HG02885 (cell line): Measurements from ENCODE around the gene NPR3.

ENCODE experiments used
- ATAC-seq: cut with Tn5 transposase; IDR thresholded peaks from one replicate; pipeline ENCODE4 v1.9.1; 2021; ENCODE audit warnings: mild to moderate bottlenecking; ENCODE audit not compliant: unreplicated experiment, poor library complexity

The NPR3 gene

DNA sequence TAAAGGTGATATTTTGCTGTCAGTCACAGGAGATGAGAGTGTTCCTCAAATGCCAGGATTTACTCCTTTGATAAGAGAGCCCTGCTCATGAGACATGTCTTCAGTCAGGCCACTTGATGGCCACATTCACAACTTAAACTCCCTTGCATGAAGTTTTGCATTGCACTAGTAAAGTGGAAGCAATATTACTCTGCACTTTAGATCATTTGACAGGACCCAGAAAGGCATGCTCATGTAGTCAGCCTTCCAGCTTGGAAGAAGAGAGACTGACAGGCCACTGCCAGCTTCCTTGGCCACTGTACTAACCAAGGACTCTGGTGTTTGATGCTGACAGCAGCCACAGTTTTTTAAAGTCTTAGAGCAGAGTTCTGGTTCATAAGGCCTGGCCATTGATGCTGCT lies 42.6 kb downstream of the NPR3 start:
- ATAC-seq: no peak

DNA sequence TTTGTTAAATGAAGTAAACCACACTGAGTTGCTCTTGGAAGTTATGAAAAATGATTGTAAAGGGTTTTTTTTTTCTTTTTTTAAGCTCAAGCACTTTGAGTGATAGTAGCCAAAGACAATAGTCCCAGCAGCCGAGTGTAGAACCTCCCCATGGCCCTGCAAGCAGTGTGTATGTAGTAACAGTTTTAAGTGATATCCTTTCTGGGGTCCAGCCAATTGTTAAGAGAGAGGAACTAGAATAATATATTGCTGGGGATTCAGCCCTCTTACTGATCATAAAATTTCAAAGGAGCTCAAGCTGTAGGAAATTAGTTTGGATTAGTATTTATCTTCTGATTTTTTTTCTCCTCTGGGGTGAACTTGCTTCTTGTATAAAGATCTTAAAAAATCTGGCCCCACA lies 43.2 kb downstream of the NPR3 start:
- ATAC-seq: no peak

DNA sequence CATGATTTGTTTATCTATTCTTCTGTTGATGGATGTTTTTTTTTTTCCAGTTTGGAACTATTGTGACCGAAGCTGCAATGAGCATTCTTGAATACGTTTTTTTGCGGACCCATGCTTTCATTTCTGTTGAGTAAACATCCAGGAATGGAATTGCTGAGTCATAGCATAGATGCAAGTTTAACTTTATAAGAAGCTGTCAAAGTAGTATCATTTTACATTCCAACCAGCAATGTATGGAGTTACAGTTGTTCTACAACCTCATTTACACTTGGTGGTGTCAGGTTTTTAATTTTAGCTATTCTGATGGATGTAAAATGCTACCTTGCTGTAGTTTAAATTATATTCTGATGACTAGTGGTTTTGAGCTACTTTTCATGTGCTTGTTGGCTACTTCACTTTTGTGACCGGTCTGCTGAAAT lies 49.0 kb downstream of the NPR3 start:
- ATAC-seq: no peak

DNA sequence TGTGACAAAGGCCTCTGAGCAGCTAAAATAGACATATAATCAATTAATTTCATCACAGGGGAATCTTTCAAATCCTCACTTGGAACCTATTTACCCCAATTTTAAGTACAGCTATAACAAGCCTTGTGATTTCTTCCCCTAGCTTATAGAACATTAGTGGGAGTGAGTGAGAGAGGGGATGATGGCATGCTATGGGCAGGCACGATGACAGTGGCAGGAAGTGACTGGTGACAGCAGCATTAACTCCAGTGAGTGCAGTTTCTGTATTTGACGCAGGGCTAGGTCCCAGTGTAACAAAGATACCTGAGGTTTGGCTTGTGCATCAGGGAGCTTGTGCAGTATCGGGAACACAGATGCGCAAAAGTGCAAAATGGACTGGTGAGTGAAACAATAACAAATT lies 54.1 kb downstream of the NPR3 start:
- ATAC-seq: no peak

DNA sequence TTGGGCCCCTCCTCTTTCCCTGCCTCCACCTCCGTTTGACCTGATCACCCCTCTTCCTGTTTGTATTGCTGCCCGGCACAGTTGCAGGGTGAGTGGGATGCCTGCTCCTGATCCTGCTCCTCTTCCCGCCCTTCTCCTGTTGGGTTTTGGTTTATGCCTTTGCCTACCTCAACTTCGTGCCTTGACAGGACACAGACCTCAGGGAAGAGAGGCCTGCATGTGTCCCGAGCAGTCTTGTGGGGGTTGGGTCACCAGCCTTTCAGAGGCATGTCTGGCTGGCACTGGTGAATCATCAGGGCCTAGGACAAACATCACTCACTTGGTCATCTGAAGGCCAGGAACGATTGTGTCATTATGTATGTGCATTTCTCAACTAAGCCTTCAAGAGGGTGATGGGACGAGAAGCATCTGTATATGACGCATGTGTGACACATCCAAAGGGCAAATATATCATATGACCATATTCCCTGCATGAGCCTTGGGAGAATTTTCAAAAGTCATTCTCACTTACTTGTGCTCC lies 56.9 kb downstream of the NPR3 start:
- no peak for ATAC-seq

DNA sequence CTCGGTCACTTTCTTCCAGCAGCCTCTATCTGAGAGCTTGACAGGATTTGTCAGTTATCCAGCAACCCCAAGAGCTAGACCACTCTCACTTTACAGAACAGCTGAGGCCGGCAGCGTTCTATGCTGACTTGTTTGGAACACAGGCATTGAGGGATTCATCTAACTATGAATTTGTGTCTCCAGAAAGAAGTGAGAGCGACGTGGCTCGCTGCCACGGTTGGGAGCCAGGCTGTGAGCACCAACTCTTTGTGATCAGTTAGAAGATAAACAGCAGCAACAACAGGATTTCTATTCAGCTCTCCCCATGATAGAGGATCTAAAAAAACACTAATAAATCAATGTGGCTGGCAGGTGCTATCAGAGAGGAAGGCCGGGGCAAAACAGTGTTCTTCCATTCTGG lies 58.6 kb downstream of the NPR3 start:
- ATAC-seq: no peak

DNA sequence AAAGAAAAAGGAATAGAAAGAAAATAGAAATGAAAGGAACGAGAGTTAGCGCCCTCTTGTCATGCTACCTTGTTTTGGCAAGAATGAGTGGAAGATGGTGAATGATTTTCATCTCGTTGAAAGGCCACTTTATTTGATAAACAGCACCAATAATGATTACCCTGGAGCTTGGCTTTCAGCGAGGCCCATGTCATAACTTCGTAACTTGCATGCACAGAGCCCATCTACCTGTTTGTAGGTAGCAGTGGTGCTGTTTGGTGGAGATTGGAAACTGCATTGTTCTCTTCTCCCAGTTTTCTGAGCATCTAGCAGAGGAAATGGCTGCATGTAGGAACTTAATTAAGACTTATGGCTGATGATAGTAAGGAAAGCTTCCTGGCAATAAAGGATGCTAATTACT lies 59.3 kb downstream of the NPR3 start:
- no peak for ATAC-seq

DNA sequence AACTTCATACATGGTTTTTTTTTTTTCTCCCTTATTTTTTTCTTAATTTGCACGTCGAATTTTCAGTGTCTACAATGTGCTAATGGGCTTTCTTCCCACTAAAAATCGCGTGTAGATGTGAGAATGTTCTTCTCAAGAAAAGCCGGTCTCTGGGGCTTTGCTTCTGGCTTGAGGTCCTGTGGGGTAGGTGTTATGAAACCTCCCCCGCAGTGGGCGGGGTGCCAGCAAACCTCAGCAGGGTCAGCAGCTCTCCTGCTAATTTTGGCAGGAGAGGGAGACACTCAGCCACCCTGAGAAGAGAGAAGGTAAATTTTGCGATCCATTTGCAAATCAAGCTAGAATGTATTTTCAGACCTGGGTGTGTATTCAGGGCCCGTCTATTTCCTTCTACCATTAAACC lies 59.9 kb downstream of the NPR3 start:
- no peak for ATAC-seq

DNA sequence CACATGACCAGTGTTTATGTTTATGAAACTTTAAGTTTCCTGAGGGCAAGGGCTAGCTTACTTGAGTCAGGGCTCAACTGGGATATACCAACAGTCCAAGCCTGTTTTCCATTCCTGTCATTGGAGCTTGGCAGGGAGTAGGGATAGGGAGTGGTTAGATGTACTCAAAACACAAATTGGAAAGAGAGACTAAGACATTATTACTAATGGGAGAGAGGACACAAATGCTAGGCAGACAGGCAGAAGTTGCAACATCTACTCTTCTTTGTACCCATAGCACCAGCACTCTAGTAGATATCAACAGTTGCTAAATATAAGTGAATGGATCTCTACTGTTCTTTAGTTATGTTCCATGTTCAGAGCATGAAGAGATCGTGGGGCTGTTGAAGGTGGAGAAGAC lies 62.8 kb downstream of the NPR3 start:
- ATAC-seq: no peak

DNA sequence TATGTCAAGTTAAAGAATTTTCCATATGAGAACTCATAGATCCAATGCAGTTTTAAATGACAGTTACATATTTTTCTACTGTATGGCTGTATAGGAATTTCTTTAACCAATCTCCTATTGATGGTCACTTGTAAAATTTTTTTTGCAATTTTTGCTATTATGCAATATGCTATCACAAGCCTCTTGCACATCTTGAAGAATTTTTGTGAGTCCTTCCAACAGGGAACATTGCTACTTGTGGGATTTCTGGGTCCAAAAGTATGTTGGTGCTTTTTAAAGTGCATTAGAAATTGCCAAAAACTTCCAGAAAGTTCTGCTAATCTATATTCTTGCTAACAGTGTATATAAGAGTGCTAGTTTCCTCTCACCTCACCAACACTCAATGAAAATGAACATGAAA lies 65.1 kb downstream of the NPR3 start:
- no peak for ATAC-seq

DNA sequence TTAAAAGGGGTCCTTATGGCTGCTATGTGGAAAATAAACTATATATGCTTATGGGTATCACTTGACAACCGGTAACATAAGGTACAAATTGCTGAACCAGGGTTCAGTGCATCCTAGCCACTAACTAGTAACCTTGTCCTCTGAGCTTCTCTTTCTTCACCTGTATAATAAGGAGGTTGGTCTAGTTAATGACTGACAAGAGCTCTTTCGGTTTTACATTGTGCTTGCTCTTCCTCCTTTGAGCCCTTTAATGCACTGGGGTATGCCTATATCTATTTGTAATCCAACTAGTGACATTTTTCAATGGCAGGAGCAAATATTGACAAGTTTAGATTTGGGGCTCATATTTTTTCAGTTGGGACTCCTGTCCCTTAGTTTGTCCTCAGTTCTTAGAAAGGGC lies 66.1 kb downstream of the NPR3 start:
- no peak for ATAC-seq

DNA sequence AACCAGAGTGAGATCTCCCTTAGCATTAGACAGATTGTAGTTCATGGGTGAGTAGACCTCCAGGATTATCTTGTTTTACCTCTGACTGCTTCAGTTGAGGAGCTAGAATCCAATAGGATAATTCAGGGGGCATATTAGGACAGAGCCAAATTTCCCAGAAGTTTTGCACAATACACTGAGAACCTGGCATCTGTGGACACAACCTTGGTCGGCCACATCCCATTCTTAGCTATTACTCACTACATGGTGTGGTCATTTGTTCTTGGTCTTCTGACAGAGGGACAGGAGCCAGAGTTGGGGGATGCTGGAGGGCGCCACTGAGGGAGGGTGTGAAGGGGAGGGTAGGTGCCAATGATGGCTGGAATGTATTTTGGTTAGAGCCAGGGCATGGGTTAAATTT lies 66.6 kb downstream of the NPR3 start:
- no peak for ATAC-seq

DNA sequence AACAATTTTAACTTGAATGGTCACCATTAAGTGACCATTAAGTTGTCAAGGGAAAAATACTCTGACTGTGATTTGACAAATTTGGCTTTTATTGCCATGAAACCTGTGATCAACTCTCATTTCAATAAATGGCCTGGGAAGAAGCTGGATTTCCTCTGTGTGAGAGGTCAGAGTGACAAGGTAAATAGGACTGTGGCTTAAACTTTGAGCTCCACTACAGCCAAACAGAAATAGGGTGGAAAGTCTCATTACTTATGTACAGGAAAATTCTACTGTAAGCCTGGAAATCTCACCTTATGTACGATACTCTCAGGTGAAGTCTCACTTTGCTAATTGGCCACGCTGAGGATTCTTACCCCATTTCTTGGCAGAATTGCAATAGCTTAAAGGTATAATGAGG lies 67.3 kb downstream of the NPR3 start:
- no peak for ATAC-seq

DNA sequence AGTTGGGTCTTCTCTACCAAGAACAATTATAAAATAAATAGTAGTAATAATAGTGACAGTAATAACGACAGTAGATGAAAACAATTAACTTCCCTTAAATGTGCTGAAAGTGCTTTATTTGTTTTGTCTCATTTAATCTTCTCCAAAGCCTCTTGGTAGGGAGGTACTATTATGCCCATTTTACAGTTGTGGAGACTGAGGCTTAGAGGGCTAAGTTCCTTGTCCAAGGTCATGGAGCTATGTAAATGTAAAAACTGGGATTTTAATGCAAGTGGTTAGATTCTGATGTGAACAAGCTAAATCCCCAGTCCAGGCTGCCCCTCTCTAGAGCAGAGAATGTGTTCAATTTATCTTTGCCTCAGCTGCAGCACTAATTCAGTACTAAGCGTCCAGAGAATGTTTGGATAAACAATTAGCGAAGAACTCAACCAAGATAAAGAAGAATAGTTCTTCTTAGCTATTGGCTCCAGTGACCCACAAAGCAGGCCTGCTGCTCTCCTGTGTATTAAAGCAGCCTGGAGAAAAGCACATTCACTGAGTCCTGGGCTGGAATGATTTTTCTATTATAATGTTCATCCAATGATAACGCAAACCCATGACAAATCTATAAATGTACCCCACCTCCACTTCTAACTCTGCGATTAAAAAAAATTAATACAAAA lies 68.8 kb downstream of the NPR3 start:
- no peak for ATAC-seq

DNA sequence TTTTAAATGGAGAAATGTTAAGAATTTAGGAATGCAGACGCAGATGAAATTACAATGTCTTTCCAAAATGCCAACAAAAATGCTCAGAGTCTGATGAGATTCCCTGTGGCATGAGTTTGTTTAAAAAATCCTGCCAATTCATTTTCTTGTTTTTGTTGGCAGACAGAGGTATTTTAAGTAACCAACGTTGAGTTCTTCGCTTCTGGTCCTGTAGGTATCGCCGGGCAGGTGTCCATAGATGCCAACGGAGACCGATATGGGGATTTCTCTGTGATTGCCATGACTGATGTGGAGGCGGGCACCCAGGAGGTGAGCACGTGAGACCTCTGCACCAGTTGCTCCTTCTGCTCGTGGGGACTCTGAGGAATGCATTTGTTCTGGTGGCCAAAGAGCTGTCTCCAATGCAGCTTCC lies 69.4 kb downstream of the NPR3 start:
- no peak for ATAC-seq

DNA sequence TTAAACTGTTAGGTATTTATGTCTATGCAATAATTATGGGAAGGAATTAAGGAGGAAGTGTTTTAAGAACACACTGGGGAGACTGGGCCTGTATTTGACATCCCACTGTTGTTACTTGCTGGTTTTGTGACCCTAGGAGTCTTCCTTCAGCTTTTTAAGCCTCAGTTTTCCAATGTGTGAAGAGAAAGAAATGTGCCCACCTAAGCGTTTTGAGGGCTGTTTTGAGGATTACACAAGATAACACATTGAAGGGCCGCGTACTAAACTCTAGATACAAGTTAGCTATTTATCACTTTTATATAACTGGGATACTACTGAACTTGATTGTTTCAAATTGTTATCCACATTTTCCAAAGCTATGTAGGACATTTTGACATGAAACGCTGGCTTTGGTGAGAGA lies 72.5 kb downstream of the NPR3 start:
- no peak for ATAC-seq

DNA sequence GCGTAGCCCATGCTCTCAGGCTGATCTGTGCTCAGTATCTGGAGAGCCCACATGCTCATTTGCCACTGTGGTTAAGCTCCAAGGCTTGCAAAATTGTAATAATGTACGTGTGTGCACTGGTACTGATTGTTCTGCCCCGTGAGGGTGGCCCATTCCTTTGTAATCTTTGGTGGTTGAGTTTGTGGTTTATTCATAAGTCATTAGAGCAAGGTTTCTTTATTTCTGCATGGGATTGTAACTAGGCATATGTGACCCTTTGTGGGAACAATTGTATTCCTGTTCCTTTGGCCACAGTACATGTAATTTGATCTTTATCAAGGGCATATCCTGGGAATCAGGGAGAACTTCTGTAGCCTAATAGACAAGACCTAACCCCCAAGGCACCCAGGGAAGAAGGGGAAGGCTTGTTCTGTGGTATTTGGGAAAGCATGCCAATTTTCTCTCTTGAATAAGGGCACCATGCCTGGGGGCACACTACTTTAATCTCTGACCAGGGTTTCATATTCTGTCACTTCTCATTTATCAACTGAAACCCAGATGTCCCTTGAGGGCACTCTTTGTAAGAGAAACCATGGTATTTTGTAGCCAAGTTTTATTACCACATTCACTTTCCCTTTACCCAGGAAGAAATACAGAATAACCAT lies 74.6 kb downstream of the NPR3 start:
- no peak for ATAC-seq

DNA sequence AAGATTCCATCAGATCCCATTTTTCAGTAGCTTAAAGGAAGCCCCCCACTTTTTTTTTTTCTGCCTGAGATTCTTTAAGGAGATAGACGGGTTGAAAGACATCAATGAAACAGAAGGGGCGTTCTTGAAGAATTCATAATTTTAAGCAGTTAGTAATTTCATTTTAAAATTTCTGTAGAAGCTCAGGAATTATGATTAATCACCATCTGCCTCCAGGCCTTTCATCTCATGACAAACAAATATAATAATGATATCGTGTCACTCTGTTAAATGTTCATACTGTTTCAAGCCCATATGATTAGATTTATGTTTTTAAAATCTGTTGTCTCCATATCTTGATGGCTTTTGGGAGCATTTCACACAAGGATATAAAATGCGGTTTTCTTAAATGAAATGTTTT lies 75.2 kb downstream of the NPR3 start:
- no peak for ATAC-seq

DNA sequence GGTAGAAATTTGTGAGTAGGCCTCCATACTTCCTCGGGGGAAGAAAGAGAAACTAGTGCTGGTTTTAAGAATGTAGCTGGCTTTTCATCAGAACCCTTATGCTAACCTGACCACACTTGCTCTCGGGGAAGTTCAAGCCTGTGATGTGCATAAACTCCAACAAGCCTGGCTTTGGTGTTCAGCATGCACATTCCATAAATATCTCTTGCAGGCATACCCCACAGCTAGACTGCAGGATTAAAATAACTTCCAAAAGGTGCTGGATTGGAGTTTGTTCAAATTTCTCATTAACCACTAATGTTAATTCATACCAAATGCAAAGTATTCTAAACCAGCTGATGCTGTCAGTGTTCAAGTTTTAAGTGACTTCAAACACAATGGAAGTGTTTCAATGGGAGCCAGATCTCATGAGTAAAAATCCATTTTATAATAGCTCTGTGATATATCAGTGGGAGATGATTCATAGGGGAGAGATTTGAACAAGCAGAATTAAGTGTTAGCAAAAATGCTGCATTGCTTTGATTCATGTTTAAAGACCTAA lies 79.4 kb downstream of the NPR3 start:
- no peak for ATAC-seq

DNA sequence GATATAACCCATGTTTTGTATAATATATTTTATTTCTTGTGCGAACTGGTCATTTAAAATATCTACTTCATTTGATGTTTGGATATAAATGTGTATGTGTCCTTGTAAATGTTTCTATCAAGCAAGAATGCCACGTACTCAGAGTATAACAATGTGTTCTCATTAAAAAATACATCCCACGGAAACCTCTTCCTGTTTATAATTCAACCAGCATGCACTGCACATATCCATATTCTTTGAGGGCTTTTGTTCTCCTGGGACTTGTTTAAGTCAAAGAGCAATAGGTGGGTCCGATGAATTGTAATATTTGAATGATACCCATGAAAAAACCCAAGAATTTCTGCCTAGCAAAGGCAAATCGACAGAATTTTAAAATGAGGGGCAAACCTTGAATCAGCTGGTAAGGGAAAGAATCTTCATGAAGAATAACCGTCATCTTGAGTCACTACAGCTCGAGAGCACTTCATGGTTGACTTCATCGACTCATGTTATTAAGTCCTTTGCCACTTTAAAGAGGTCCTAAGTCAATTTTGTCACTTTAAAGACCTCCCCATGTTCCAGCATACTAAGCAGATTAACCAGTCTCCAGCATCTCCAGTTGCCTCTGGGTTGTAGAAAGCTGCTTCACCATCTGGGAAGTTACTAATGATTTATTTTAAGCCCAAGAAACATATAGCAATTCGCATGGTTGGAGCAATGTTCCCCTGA lies 80.6 kb downstream of the NPR3 start:
- ATAC-seq: no peak

DNA sequence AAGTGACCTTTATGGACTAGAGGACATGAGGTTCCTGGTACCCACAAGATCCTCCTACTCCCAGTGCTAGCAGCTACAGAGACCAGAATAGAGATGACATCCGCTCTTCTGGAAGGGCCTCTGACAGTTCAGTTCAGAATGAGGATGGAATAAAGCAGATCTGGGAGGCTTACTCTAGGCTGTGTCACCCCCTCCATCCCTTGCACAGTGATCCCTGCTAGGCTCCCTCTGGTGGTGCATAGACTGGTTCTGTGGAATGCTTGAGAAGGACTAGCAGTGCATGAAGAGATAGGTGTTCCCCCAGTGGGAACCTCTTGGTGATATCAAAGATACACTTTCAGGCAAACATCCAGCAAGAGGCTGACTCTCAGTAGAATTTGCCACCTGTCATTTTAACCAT lies 83.0 kb downstream of the NPR3 start:
- no peak for ATAC-seq
